Aorta (tissue), 5 donors: ENCODE measurements around the gene HS3ST3A1. TPM values are rescaled to one million over a fixed set of nuclear protein-coding genes. Genes with fewer than 3 reads are reported as not detected.

Experiments used
- ATAC-seq: fragments of 200-7000 bp; cut with Tn5 transposase; one replicate; pipeline ENCODE4 v1.9.1; 2022; ENCODE audit warnings: moderate library complexity; ENCODE audit not compliant: low FRiP score
- DNase-seq, 2 donors: peaks; one replicate each; pipeline ENCODE4 v3.0.0-alpha.2; 2020
- H3K27ac ChIP-seq, 2 donors: one replicate each; pipeline ENCODE4 v1.5.1; 2013; ENCODE audit warnings: low read length in 2 of 2, mild to moderate bottlenecking in 2 of 2, moderate library complexity in 2 of 2, control low read depth in 1 of 2, inconsistent platforms in 1 of 2, low read depth in 1 of 2
- H3K27me3 ChIP-seq, 2 donors: one replicate each; pipeline ENCODE4 v1.6.1; 2013; ENCODE audit warnings: control low read depth in 1 of 2, low read length in 1 of 2, mild to moderate bottlenecking in 1 of 2, moderate library complexity in 1 of 2; ENCODE audit not compliant: insufficient read depth in 2 of 2, control insufficient read depth in 1 of 2
- H3K36me3 ChIP-seq, 2 donors: one replicate each; pipeline ENCODE4 v1.6.1; 2013; ENCODE audit warnings: control low read depth in 1 of 2, low read length in 1 of 2, mild to moderate bottlenecking in 1 of 2; ENCODE audit not compliant: insufficient read depth in 2 of 2, control insufficient read depth in 1 of 2
- H3K4me1 ChIP-seq, 2 donors: one replicate each; pipeline ENCODE4 v1.6.1; 2013; ENCODE audit warnings: low read length in 2 of 2, control low read depth in 1 of 2, mild to moderate bottlenecking in 1 of 2, moderate library complexity in 1 of 2; ENCODE audit not compliant: insufficient read depth in 2 of 2, control insufficient read depth in 1 of 2
- H3K4me3 ChIP-seq, 2 donors: one replicate each; pipeline ENCODE4 v1.5.1; 2013; ENCODE audit warnings: low read length in 2 of 2, control low read depth in 1 of 2, mild to moderate bottlenecking in 1 of 2
- H3K9me3 ChIP-seq: one replicate; pipeline ENCODE4 v1.6.1; 2013; ENCODE audit warnings: mild to moderate bottlenecking, low read length; ENCODE audit not compliant: control insufficient read depth
- WGBS, 2 donors: extraction: QIAGEN DNeasy Blood & Tissue Kit; methylation state at CpG; one replicate each; pipeline ENCODE4 v1.1.7; 2013; 5-methylcytosine and 5-hydroxymethylcytosine counted together
- intact Hi-C, 2 donors: fragments of 100-400 bp; cut with DNase I; formaldehyde crosslinking; loops; one replicate each; pipeline versions ENCODE4 v1.14.2 to v1.15.0; 2022
- polyA plus RNA-seq, 2 donors: library from polyadenylated mRNA; stranded (reverse); fragments of 200-250 nt; gene quantifications; one replicate each; pipeline ENCODE4 v1.2.3, GENCODE V29; 2013
- total RNA-seq, 2 donors: library from RNA; stranded (reverse); fragmentation: NEBNext Ultra II Directional; extraction: Animal tissue kit (Norgen Biotek cat#: 25700); gene quantifications; one replicate each; pipeline ENCODE4 v1.2.1, GENCODE V29; 2021
- donor health status: healthy with polysubstance abuse.
- donor health status: Bipolar disorder and iron deficiency.
- donor health status: DM: no; HTN: no; CAD: no.
- donor health status: DM: no; HTN: no; CAD: no.
- donor health status: DM: yes; HTN: yes; CAD: no.

Gene HS3ST3A1
- total and polyA plus RNA-seq, 4 donors = 0.33 to 0.36 (median 0.33) TPM; not detected in 1

DNA sequence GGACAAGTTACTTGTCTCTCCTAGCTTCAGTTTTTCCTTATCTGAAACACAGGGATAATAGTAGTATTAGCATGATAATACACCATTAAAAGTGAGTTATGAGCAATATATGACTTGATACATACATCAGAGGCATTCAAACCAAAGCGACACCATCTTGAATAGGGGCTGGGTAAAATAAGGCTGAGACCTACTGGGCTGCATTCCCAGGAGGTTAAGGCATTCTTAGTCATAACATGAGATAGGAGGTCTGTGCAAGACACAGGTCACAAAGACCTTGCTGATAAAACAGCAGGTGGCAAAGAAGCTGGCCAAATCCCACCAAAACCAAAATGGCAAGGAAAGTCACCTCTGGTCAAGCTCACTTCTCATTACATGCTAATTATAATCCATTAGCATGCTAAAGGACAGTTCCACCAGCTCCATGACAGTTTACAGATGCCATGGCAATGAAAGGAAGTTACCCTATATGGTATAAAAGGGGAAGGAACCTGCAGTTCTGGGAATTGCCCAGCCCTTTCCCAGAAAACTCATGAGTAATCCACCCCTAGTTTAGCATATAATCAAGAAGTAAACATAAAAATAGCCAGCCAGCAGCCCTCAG is 37.2 kb upstream of the HS3ST3A1 start:
- 90 to 92% methylated on average over 1 of the region's 1 CpG for WGBS, 2 donors
- peaks cover 2% of the 10 kb centered on the region for H3K9me3 ChIP-seq
- H3K4me3 ChIP-seq = no peak overlapping the region
- intact Hi-C loops = no loop called here
- ATAC-seq (no peak), DNase-seq (peak in 1 of 2 donors; percentile 50)
- H3K27me3 ChIP-seq = no peaks in the 10 kb centered on the region
- no peaks in the 10 kb centered on the region for H3K36me3 ChIP-seq
- H3K27ac ChIP-seq = no peak overlapping the region
- no peaks in the 10 kb centered on the region for H3K4me1 ChIP-seq

DNA sequence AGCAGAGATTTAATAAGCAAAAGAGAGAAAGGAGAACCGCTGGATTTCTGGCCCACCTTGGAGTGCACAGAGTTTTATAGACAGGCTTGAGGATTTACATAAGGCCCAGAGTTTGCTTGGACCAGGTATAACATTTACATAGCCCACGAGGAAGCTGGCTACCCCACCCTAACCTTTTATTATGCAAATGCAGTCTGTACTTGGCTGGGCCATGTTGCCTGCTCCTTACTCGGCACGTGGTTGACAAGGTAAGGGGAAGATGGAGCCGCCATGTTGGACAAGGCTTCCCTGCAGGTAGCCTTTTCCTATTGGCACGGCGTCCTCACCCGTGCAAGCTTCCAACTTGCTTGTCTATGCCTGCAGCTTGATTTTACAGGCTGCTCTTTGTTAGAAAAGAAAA is 35.2 kb upstream of the HS3ST3A1 start:
- DNase-seq (no peak), ATAC-seq (no peak)
- no peaks in the 10 kb centered on the region for H3K9me3 ChIP-seq
- 86 to 88% methylated on average over 8 of the region's 8 CpGs for WGBS, 2 donors
- no peaks in the 10 kb centered on the region for H3K4me1 ChIP-seq
- no peak overlapping the region for H3K4me3 ChIP-seq
- H3K27me3 ChIP-seq = no peaks in the 10 kb centered on the region
- H3K27ac ChIP-seq = no peak overlapping the region
- intact Hi-C loops = no loop called here
- no peaks in the 10 kb centered on the region for H3K36me3 ChIP-seq

DNA sequence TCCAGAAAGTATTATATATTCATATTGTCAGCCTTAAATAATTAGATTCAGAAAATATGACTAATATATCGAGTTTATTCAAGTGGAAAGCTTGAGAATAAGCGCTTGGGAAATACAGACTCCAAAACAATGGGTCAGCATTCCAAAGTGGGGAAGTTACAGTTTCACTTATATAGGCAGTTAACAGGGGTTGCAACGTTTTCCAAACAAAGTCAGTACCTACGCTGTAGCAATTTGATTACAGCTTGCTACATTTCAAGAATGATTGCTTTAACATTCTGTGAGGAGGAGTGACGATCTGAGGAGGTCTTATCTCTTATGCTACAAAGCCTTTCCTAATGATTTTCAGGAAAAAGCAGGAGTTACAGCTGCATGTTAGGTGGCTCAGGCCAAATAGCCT is 34.2 kb upstream of the HS3ST3A1 start:
- Histone ChIP-seq H3K27me3 (no peaks in the 10 kb centered on the region), H3K4me3 (no peak overlapping the region), H3K27ac (no peak overlapping the region), H3K9me3 (no peaks in the 10 kb centered on the region), H3K36me3 (no peaks in the 10 kb centered on the region), H3K4me1 (no peaks in the 10 kb centered on the region)
- intact Hi-C loops = no loop called here
- WGBS, 2 donors = 50 to 52% methylated on average over 5 of the region's 5 CpGs
- no peak for DNase-seq
- no peak for ATAC-seq

DNA sequence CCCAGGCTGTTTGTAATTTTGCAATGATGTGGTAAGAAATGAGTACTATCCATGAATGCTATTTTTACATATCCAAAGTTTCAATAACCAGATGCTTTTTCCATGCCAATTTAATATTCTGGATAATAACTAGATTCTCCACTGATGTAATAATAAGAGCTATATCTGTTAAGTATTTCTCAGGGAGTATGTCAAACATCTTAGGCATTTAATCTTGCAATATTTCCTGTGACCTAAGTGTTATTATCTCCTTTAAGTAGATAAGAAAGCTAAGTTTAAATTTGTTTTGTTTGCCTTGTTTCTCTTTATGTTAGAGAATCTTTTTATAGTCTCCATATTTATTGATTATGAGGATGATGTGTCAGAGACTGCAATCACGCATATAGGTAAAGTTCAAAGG is 32.3 kb upstream of the HS3ST3A1 start:
- intact Hi-C loops = no loop called here
- Histone ChIP-seq H3K9me3 (no peaks in the 10 kb centered on the region), H3K27me3 (no peaks in the 10 kb centered on the region), H3K27ac (no peak overlapping the region), H3K36me3 (no peaks in the 10 kb centered on the region), H3K4me3 (no peak overlapping the region), H3K4me1 (no peaks in the 10 kb centered on the region)
- ATAC-seq (no peak), DNase-seq (no peak)
- 76 to 91% methylated on average over 1 of the region's 1 CpG for WGBS, 2 donors

DNA sequence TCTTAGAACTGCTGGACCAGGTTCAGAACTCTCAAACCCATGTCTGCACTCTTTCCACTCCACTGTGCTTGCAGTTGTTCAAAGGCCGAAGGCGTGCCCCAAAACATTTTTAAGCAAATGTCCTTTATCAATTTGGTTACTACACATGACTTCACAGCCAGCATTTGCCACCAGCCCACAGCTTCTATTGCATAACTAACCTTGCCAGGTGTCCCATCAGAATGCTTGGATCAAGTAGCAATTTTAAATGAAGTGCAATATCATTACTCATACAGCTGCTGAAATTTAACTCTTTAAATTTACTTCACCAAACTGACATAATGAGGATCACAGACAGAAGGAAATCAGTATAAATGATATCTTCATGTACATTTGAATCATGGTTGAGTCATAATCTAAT is 29.8 kb upstream of the HS3ST3A1 start:
- H3K4me3 ChIP-seq = no peak overlapping the region
- no peaks in the 10 kb centered on the region for H3K27me3 ChIP-seq
- intact Hi-C loops = no loop called here
- 86 to 88% methylated on average over 2 of the region's 2 CpGs for WGBS, 2 donors
- H3K4me1 ChIP-seq = no peaks in the 10 kb centered on the region
- no peak for ATAC-seq
- no peak for DNase-seq
- no peak overlapping the region for H3K27ac ChIP-seq
- no peaks in the 10 kb centered on the region for H3K36me3 ChIP-seq
- no peaks in the 10 kb centered on the region for H3K9me3 ChIP-seq

DNA sequence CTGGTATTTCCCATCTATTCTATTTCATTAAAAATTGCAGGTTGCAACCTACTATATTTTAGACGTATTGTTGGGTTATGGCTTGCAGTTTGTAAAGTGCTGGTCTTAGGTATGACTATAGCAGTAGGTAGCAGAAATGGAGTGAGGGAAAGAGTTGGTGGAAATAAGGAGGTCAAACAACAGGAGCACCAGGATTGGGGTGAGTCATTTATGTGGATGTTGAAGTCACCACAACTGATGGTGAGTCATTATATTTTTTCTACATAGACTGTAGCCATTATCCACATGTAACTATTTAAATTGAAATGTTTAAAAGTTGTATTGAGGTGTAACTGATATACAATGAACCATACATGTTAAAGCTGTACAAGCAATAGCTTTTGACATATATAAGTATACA is 25.0 kb upstream of the HS3ST3A1 start:
- no peak for ATAC-seq
- H3K4me1 ChIP-seq = no peaks in the 10 kb centered on the region
- peaks cover 4% of the 10 kb centered on the region for H3K9me3 ChIP-seq
- no peaks in the 10 kb centered on the region for H3K27me3 ChIP-seq
- H3K36me3 ChIP-seq = no peaks in the 10 kb centered on the region
- intact Hi-C loops = no loop called here
- no peak overlapping the region for H3K27ac ChIP-seq
- H3K4me3 ChIP-seq = no peak overlapping the region
- 88% methylated on average over 1 of the region's 1 CpG for WGBS, 2 donors
- DNase-seq = no peak

DNA sequence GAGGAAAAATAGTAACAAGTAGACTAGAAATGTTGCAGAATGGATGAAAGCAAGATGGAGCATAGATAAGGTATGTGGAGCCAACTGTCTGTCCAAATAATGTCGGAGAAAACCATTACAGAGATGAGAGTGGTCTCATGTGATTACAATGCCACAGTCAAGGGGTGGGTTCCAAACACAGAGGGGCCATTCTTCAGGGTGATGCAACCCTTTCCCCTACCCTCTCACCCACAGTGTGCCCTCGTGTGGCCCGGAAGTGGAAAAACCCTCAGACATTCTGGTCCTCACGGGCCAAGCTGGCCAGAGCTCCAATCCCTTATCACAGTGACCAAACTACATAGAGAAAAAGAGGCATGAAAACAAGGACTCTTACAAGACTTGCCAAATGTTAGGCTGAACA is 17.7 kb upstream of the HS3ST3A1 start:
- H3K9me3 ChIP-seq = peaks cover 4% of the 10 kb centered on the region
- no peaks in the 10 kb centered on the region for H3K27me3 ChIP-seq
- whole genome bisulfite sequencing, 2 donors = 80 to 84% methylated on average over 4 of the region's 4 CpGs
- H3K36me3 ChIP-seq = no peaks in the 10 kb centered on the region
- no peak for DNase-seq
- no peak overlapping the region for H3K27ac ChIP-seq
- no peaks in the 10 kb centered on the region for H3K4me1 ChIP-seq
- ATAC-seq = no peak
- H3K4me3 ChIP-seq = no peak overlapping the region
- intact Hi-C loops = no loop called here

DNA sequence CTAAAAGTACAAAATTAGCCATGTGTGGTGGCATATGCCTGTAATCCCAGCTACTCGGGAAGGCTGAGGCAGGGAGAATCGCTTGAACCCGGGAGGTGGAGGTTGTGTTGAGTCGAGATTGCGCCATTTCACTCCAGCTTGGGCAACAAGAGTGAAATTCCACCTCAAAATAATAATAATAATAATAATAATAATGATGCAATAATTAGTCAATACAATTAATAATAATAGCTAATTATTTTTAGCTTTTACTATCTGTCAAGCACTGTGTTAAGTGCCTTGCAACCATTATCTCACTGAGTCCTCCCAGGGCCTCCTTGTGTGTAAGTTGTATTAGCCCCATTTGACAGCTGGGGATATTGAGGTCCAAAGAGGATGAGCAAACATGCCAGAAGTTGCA is 14.3 kb upstream of the HS3ST3A1 start:
- DNase-seq = no peak
- 85 to 89% methylated on average over 5 of the region's 5 CpGs for WGBS, 2 donors
- intact Hi-C loops = no loop called here
- Histone ChIP-seq H3K4me1 (no peaks in the 10 kb centered on the region), H3K9me3 (peaks cover 2% of the 10 kb centered on the region), H3K36me3 (no peaks in the 10 kb centered on the region), H3K27me3 (no peaks in the 10 kb centered on the region), H3K4me3 (no peak overlapping the region), H3K27ac (no peak overlapping the region)
- ATAC-seq = no peak

DNA sequence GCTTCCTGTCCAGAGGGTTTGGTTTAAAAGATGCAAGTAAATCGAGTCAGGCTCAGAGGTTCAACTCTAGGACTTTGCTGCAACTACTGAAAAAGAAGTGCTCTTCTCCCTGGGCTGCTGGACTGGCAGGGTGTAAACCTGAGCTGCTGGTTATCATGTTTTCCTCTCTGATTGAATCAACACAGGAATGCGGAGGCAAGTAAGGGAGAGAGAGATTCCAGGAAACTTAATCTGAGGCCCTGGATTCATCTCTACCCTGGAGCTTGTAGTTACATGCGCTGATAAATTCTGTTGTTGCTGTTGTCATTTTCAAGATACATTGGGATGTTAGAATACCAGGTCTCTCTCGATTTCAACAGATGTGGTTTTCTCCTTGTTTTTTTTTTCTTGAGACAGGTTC is 8.2 kb upstream of the HS3ST3A1 start:
- H3K27me3 ChIP-seq = no peaks in the 10 kb centered on the region
- no peak for ATAC-seq
- intact Hi-C loops = loop anchor here in 1 of 2 donors (10.0 kb wide), 1 partner anchor 1315 kb away; no protein-coding TSS in a partner anchor
- WGBS, 2 donors = 61 to 67% methylated on average over 4 of the region's 4 CpGs
- no peak overlapping the region for H3K4me3 ChIP-seq
- no peak overlapping the region for H3K27ac ChIP-seq
- peaks cover 2% of the 10 kb centered on the region for H3K9me3 ChIP-seq
- no peak for DNase-seq
- no peaks in the 10 kb centered on the region for H3K4me1 ChIP-seq
- H3K36me3 ChIP-seq = no peaks in the 10 kb centered on the region
